SK-N-SH (cell line): ENCODE measurements around the gene MANBA.

Source experiments
- CTCF ChIP-seq: fragments of 200-600 bp; sonication (generic); IDR thresholded peaks from 2 replicates; pipeline ENCODE4 v1.6.1; 2017; ENCODE audit warnings: antibody characterized with exemption, mild to moderate bottlenecking, moderate library complexity
- NRF1 ChIP-seq: IDR thresholded peaks from 2 replicates; pipeline ENCODE4 v1.6.1; 2012; ENCODE audit warnings: low read depth, mild to moderate bottlenecking, low read length
- POLR2AphosphoS5 ChIP-seq: IDR thresholded peaks from 2 replicates; pipeline ENCODE4 v1.6.1; 2012; ENCODE audit warnings: low read depth, low read length

GRCh38 chr4:102596532-102596931 is 164.2 kb downstream of the MANBA start:
- TF ChIP-seq NRF1 = no peak
- no peak for TF ChIP-seq CTCF
- TF ChIP-seq POLR2AphosphoS5 = no peak
